Cardiac ventricle fibroblast (primary cell): ENCODE results near the gene SRRT. TPM values are rescaled to one million over a fixed set of nuclear protein-coding genes. Genes with fewer than 3 reads are reported as not detected.

Source experiments
- total RNA-seq: library from RNA; depleted of rRNA; stranded (reverse); fragments of >200 nt; gene quantifications from 2 replicates; pipeline ENCODE4 v1.2.3, GENCODE V29; 2015

The SRRT gene, protein sequence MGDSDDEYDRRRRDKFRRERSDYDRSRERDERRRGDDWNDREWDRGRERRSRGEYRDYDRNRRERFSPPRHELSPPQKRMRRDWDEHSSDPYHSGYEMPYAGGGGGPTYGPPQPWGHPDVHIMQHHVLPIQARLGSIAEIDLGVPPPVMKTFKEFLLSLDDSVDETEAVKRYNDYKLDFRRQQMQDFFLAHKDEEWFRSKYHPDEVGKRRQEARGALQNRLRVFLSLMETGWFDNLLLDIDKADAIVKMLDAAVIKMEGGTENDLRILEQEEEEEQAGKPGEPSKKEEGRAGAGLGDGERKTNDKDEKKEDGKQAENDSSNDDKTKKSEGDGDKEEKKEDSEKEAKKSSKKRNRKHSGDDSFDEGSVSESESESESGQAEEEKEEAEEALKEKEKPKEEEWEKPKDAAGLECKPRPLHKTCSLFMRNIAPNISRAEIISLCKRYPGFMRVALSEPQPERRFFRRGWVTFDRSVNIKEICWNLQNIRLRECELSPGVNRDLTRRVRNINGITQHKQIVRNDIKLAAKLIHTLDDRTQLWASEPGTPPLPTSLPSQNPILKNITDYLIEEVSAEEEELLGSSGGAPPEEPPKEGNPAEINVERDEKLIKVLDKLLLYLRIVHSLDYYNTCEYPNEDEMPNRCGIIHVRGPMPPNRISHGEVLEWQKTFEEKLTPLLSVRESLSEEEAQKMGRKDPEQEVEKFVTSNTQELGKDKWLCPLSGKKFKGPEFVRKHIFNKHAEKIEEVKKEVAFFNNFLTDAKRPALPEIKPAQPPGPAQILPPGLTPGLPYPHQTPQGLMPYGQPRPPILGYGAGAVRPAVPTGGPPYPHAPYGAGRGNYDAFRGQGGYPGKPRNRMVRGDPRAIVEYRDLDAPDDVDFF
- 35.5 and 36.9 TPM in 2 replicates for total RNA-seq

GRCh38 chr7:100874577-100875355 is at the start of gene SRRT:
SRRT (plus strand) TSS chr7:100875103; CDS start chr7:100875591, 488 bp downstream.

DNA sequence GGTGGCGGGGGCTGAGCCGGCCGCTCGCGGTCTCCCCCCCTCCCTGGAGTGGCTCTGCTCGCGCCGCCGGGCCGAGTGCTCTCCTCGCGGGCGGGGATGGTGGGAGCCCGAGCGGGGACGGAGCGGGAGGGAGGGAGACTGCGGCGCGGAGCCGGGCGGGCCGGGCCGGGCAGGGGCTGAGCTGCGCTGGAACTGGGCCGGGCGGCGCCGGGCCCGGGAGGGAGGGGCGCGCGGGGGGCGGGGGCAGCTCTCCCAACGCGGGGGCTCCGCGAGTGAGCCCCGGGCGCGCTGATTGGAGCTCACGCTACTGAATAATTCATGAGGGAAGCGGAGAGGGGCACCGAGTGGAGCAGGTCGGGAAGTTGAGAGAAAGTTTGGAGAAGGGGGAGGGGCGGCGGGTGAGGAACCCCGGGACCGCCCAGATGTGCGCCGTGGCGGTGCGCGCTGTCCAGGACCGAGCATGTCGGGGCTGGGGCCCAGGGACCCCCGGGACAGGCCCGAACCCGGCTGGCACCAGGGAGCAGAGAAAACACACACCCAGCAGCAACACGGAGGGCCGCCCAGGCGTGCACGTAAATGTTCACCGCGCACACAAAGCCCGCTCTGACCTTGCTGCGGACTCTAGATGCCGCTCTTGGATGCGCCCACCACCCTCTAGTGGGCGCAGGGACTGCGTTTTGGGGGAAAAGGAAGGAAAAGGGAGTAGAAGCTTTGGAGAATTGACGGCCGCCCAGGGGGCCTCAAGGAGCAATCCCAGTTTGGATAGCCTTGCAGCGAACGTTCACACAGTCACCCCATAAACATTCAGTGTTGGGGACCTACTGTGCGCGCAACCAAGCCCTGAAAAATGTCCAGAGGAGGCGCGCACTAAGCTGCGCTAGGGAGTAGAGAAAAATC is 47.3 kb upstream of the SRRT start, which contains the start of gene EPHB4:
TSS of gene EPHB4 (minus strand) at position 194 of the 897 bp plus-strand sequence. CDS start 493 bp downstream, outside the sequence.

GRCh38 chr7:100852048-100852872 is 22.6 kb upstream of the SRRT start, which contains the start of gene SLC12A9:
SLC12A9 (plus strand) TSS chr7:100852713; CDS start chr7:100854198, 1,485 bp downstream.

GRCh38 chr7:100867040-100867775 is 7.7 kb upstream of the SRRT start, which contains the start of gene TRIP6:
TRIP6 (plus strand) TSS chr7:100867387; CDS start chr7:100867498, 111 bp downstream.

DNA sequence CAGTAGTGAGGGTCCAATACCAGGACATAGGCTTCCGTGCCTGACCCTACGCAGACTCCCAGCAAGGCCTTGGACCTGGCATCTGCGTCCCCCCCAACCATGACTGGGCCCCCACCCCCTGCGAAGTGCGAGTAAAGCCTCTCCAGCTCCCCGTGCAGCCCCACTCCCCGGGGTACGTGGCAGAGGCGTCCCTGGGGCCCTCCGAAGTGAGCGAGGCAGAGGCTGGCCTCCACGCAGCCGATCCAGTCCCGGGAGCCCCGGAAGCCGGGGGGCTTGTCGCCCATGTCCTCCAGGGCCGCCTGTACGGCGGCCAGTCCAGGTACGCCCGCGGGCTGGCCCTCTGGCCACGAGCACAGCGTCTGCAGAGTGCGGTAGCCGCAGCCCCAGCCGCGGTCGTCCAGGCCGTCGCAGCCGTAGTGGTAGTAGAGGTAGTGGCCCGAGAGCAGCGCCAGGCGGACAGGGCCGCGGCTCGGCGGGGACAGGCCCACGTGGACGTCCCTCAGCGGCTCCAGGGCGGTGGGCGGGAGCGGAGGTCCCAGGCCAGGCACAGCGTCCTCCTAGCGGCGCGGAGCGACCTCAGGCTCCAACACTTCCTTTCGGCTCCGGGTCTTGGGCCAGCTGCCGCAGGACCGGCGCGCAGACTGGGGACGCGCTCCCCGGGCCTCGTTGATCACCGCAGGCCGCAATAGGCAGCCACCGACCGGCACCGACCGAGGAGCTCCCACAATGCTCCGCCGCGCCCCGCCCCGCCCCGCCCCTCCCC is 14.3 kb downstream of the SRRT start, which contains the start of gene UFSP1:
TSS of gene UFSP1 (minus strand) at position 728 of the 763 bp plus-strand sequence. CDS start at position 284, 444 bp downstream.

DNA sequence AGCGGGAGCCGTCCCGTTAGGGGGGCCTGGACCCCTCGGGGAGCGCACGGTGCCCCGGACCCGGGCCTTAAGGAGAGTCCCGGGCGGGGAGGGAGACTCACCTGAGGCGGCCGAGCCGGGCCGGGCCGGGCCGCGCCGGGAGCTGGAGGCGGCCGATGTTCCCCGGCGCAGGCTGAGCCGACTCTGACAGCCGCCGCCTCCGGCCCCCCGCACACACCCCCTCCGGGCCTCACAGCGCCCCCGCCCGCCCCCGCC is 20.7 kb downstream of the SRRT start, which contains the start of gene ACHE:
TSS of gene ACHE (minus strand) at position 188 of the 255 bp plus-strand sequence. CDS start 1,656 bp downstream, outside the sequence.

Other genes with a start within 250 kb of the SRRT start
- gene TFR2, start 233.6 kb upstream of the SRRT start, total RNA-seq: 1.4 TPM in 1 of 2 replicates, not detected in the other
- not detected in 2 replicates for gene ACTL6B, start 218.7 kb upstream of the SRRT start, total RNA-seq
- gene GNB2, start 201.4 kb upstream of the SRRT start, total RNA-seq: 134 and 160 TPM in 2 replicates
- gene GIGYF1, start 180.9 kb upstream of the SRRT start, total RNA-seq: 9.1 and 11.0 TPM in 2 replicates
- 22.4 and 26.2 TPM in 2 replicates for gene POP7, start 169.0 kb upstream of the SRRT start, total RNA-seq
- gene EPO, start 154.6 kb upstream of the SRRT start, total RNA-seq: not detected in 2 replicates
- not detected in 2 replicates for gene ZAN, start 141.5 kb upstream of the SRRT start, total RNA-seq
- gene EPHB4, start 47.6 kb upstream of the SRRT start, total RNA-seq: 22.8 and 29.5 TPM in 2 replicates
- gene SLC12A9, start 22.4 kb upstream of the SRRT start, total RNA-seq: 12.7 and 18.8 TPM in 2 replicates
- 84.1 and 115 TPM in 2 replicates for gene TRIP6, start 7.7 kb upstream of the SRRT start, total RNA-seq
- gene UFSP1, start 14.6 kb downstream of the SRRT start, total RNA-seq: 2.5 and 7.7 TPM in 2 replicates
- not detected in 2 replicates for gene ACHE, start 20.8 kb downstream of the SRRT start, total RNA-seq
- not detected in 2 replicates for gene MUC3A, start 74.4 kb downstream of the SRRT start, total RNA-seq
- 0.54 TPM in 1 of 2 replicates, not detected in the other for gene MUC12, start 94.5 kb downstream of the SRRT start, total RNA-seq
- not detected in 2 replicates for gene MUC17, start 145.0 kb downstream of the SRRT start, total RNA-seq
- 12.6 and 13.3 TPM in 2 replicates for gene TRIM56, start 210.4 kb downstream of the SRRT start, total RNA-seq